Measurements from ENCODE around the gene NAXD.
"Not testable (repeated sequence)": the region's sequence is repeated elsewhere in the genome, so short reads cannot be mapped to it uniquely, and the experiment has no call there.

Gene NAXD

DNA sequence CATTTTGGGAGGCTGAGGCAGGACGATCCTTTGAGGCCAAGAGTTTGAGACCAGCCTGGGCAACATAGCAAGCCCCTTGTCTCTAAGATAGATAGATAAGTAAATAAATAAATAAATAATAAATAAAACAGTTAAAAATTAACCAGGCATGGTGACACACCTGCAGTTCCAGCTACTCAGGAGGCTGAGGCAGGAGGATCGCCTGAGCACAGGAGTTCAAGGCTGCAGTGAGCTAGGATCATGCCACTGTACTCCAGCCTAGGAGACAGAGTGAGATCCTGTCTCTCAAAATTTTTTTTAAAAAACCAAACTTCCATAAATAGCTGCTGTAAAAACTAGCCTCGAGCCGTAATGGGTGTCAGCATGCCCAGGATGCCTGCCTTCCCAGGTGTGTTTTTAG lies 14.4 kb upstream of the NAXD start:
- no peak overlapping the region for H3K4me2 ChIP-seq (ENCODE audit: low read depth, low read length, poor library complexity, severe bottlenecking)
- H3K4me3 ChIP-seq (ENCODE audit: insufficient read depth, low read length, poor library complexity, severe bottlenecking) = no peak overlapping the region
- no peaks in the 10 kb centered on the region for H3K9me2 ChIP-seq (replicated peaks; ENCODE audit: insufficient read depth, low read length)
- H4K20me1 ChIP-seq (ENCODE audit: low read depth, low read length) = no peaks in the 10 kb centered on the region
- no peaks in the 10 kb centered on the region for H3F3A ChIP-seq (ENCODE audit: insufficient read depth)
- no peak overlapping the region for H2AFZ ChIP-seq (ENCODE audit: low read depth, low read length, severe bottlenecking)
- H3K79me2 ChIP-seq (ENCODE audit: insufficient read depth, low read length) = no peaks in the 10 kb centered on the region
- no peaks in the 10 kb centered on the region for H3K36me3 ChIP-seq (ENCODE audit: low read length)
- no peaks in the 10 kb centered on the region for H3K9me3 ChIP-seq (ENCODE audit: insufficient read depth, low read length)
- H3K27ac ChIP-seq (ENCODE audit: low read depth, low read length) = no peak overlapping the region
- H3K27me3 ChIP-seq (ENCODE audit: low read length) = no peaks in the 10 kb centered on the region
- TF ChIP-seq EZH2phosphoT487 (conservative IDR thresholded peaks at IDR 0.05; ENCODE audit: low read length) = no peak
- TF ChIP-seq, protein P1, sequence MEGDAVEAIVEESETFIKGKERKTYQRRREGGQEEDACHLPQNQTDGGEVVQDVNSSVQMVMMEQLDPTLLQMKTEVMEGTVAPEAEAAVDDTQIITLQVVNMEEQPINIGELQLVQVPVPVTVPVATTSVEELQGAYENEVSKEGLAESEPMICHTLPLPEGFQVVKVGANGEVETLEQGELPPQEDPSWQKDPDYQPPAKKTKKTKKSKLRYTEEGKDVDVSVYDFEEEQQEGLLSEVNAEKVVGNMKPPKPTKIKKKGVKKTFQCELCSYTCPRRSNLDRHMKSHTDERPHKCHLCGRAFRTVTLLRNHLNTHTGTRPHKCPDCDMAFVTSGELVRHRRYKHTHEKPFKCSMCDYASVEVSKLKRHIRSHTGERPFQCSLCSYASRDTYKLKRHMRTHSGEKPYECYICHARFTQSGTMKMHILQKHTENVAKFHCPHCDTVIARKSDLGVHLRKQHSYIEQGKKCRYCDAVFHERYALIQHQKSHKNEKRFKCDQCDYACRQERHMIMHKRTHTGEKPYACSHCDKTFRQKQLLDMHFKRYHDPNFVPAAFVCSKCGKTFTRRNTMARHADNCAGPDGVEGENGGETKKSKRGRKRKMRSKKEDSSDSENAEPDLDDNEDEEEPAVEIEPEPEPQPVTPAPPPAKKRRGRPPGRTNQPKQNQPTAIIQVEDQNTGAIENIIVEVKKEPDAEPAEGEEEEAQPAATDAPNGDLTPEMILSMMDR (IDR thresholded peaks at IDR 0.05; ENCODE audit: insufficient read depth, low read length, poor library complexity, severe bottlenecking) = no peak
- H3K9ac ChIP-seq (ENCODE audit: low read length) = no peak overlapping the region

DNA sequence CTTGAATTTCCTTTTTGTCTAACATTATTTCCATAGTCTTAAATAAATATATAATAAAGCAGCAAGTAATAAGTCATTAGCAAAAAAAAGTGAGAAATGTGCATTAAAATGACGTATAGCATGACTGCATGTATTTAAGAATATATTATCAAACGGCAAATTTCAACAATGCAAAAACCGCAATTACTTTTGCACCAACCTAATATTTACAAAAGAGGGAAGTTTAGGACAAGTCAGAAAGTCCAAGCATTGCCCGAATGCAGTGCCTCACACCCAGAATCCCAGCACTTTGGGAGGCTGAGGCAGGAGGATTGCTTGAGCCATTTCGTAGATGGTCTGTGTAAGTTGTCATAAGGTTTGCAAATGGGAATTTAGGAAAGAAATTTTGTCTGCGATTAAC lies 10.2 kb upstream of the NAXD start:
- Histone ChIP-seq H3K4me3 (ENCODE audit: insufficient read depth, low read length, poor library complexity, severe bottlenecking) (no peak overlapping the region), H4K20me1 (ENCODE audit: low read depth, low read length) (no peaks in the 10 kb centered on the region), H3K9me3 (ENCODE audit: insufficient read depth, low read length) (no peaks in the 10 kb centered on the region), H3K4me2 (ENCODE audit: low read depth, low read length, poor library complexity, severe bottlenecking) (no peak overlapping the region), H3K9ac (ENCODE audit: low read length) (no peak overlapping the region), H3K9me2 (replicated peaks; ENCODE audit: insufficient read depth, low read length) (no peaks in the 10 kb centered on the region), H3F3A (ENCODE audit: insufficient read depth) (no peaks in the 10 kb centered on the region), H3K27ac (ENCODE audit: low read depth, low read length) (no peak overlapping the region), H3K27me3 (ENCODE audit: low read length) (no peaks in the 10 kb centered on the region), H3K79me2 (ENCODE audit: insufficient read depth, low read length) (no peaks in the 10 kb centered on the region), H2AFZ (ENCODE audit: low read depth, low read length, severe bottlenecking) (no peak overlapping the region), H3K36me3 (ENCODE audit: low read length) (no peaks in the 10 kb centered on the region)
- TF ChIP-seq, protein P1 (IDR thresholded peaks at IDR 0.05; ENCODE audit: insufficient read depth, low read length, poor library complexity, severe bottlenecking) = no peak
- no peak for TF ChIP-seq EZH2phosphoT487 (conservative IDR thresholded peaks at IDR 0.05; ENCODE audit: low read length)

DNA sequence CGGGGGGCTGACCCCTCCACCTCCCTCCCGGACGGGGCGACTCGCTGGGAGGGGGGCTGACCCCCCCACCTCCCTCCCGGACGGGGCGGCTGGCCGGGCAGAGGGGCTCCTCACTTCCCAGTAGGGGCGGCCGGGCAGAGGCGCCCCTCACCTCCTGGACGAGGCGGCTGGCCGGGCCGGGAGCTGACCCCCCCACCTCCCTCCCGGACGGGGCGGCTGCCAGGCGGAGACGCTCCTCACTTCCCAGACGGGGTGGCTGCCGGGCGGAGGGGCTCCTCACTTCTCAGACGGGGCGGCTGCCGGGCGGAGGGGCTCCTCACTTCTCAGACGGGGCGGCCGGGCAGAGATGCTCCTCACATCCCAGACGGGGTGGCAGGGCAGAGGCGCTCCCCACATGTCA lies 9.1 kb upstream of the NAXD start:
- not testable (repeated sequence) for H3K9me3 ChIP-seq (ENCODE audit: insufficient read depth, low read length); H3K9me2 ChIP-seq (replicated peaks; ENCODE audit: insufficient read depth, low read length); H3K36me3 ChIP-seq (ENCODE audit: low read length); H3K4me3 ChIP-seq (ENCODE audit: insufficient read depth, low read length, poor library complexity, severe bottlenecking); H3K79me2 ChIP-seq (ENCODE audit: insufficient read depth, low read length); H2AFZ ChIP-seq (ENCODE audit: low read depth, low read length, severe bottlenecking); H3K4me2 ChIP-seq (ENCODE audit: low read depth, low read length, poor library complexity, severe bottlenecking); H3K27me3 ChIP-seq (ENCODE audit: low read length); H3K9ac ChIP-seq (ENCODE audit: low read length); H3F3A ChIP-seq (ENCODE audit: insufficient read depth); H3K27ac ChIP-seq (ENCODE audit: low read depth, low read length); H4K20me1 ChIP-seq (ENCODE audit: low read depth, low read length)

DNA sequence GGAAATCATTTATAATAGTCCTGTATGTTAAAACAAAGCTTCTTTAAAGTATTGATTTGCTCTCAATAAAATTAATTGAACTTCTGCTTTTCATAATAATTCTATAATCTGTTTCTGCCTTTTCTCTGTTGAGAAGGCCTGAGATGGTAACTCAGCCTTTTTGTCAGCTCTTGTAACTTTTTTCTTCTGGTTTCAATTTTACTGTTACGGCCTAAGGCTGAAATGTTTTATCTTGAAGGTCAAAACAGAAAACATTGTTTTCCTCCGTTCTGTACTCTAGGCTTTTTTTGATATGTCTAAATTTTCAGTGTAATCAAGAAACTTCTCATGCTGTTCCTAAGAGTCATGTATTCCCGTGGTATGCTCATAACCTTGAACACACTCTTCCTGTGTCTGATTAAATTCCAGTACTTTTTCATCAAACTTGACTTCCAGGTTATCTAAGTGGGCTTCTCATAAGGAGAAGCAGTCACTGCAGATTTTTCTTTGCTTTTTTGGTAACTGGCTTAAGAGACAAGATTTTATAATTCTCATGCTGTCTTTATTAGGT lies 7.6 kb upstream of the NAXD start:
- Histone ChIP-seq H3K27ac (ENCODE audit: low read depth, low read length) (no peak overlapping the region), H2AFZ (ENCODE audit: low read depth, low read length, severe bottlenecking) (no peak overlapping the region), H4K20me1 (ENCODE audit: low read depth, low read length) (no peaks in the 10 kb centered on the region)

More for the DNA sequence above, 7.6 kb upstream of the NAXD start:
- Histone ChIP-seq H3K79me2 (ENCODE audit: insufficient read depth, low read length) (no peaks in the 10 kb centered on the region), H3K9me3 (ENCODE audit: insufficient read depth, low read length) (no peaks in the 10 kb centered on the region), H3F3A (ENCODE audit: insufficient read depth) (no peaks in the 10 kb centered on the region), H3K36me3 (ENCODE audit: low read length) (no peaks in the 10 kb centered on the region), H3K9me2 (replicated peaks; ENCODE audit: insufficient read depth, low read length) (no peaks in the 10 kb centered on the region), H3K27me3 (ENCODE audit: low read length) (no peaks in the 10 kb centered on the region), H3K4me2 (ENCODE audit: low read depth, low read length, poor library complexity, severe bottlenecking) (no peak overlapping the region), H3K4me3 (ENCODE audit: insufficient read depth, low read length, poor library complexity, severe bottlenecking) (no peak overlapping the region), H3K9ac (ENCODE audit: low read length) (no peak overlapping the region)
- TF ChIP-seq, protein P1 (IDR thresholded peaks at IDR 0.05; ENCODE audit: insufficient read depth, low read length, poor library complexity, severe bottlenecking) = no peak
- no peak for TF ChIP-seq EZH2phosphoT487 (conservative IDR thresholded peaks at IDR 0.05; ENCODE audit: low read length)

Data from SU-DHL-6 (cell line).